Naive thymus-derived CD4-positive, alpha-beta T cell (primary cell): ENCODE measurements around the gene PHGDH. TPM values are rescaled to one million over a fixed set of nuclear protein-coding genes. Genes with fewer than 3 reads are reported as not detected.

Experiments used
- ATAC-seq: fragments of 150-1000 bp; cut with Tn5 transposase; 2 replicates; pipeline ENCODE4 v1.10.0; 2021; ENCODE audit warnings: mild to moderate bottlenecking, moderate library complexity
- CTCF ChIA-PET: fragments of 350-600 bp; sonication (Branson Sonifier 250); formaldehyde crosslinking; loops from one replicate; lab custom pipeline; 2021; ENCODE audit warnings: antibody characterized with exemption; lab: Charles Lee
- POLR2A ChIA-PET: fragments of 350-600 bp; sonication (Branson Sonifier 250); formaldehyde crosslinking; loops from one replicate; lab custom pipeline; 2021; ENCODE audit warnings: antibody characterized with exemption, inconsistent platforms; lab: Charles Lee
- DNase-seq, 9 donors: peaks; one replicate each; pipeline versions ENCODE4 v3.0.0 to v3.0.0-alpha.2; 2020 to 2022; ENCODE audit warnings: mixed read lengths in 1 of 9
- H3K27ac ChIP-seq: one replicate; pipeline ENCODE4 v1.7.0; 2013; ENCODE audit warnings: mild to moderate bottlenecking, low read depth, low read length, moderate library complexity
- H3K27me3 ChIP-seq, 2 donors: one replicate each; pipeline ENCODE4 v1.7.0; 2013; ENCODE audit warnings: low read length in 2 of 2, mild to moderate bottlenecking in 2 of 2, moderate library complexity in 2 of 2; ENCODE audit not compliant: control insufficient read depth in 2 of 2, insufficient read depth in 2 of 2
- H3K36me3 ChIP-seq, 3 experiments: 1 replicate in 2 of 3; 2 replicates in 1 of 3; pipeline ENCODE4 v1.7.0; 2013; ENCODE audit warnings: low read length in 3 of 3, mild to moderate bottlenecking in 3 of 3, moderate library complexity in 1 of 3; ENCODE audit not compliant: insufficient read depth in 3 of 3, control insufficient read depth in 2 of 3
- H3K4me1 ChIP-seq, 2 donors: one replicate each; pipeline ENCODE4 v1.7.0; 2013; ENCODE audit warnings: low read length in 2 of 2, mild to moderate bottlenecking in 2 of 2, moderate library complexity in 1 of 2; ENCODE audit not compliant: control insufficient read depth in 2 of 2, insufficient read depth in 2 of 2
- H3K4me3 ChIP-seq: 2 replicates; pipeline ENCODE4 v1.7.0; 2013; ENCODE audit warnings: mild to moderate bottlenecking, low read length
- H3K9me3 ChIP-seq, 3 experiments: 1 replicate in 2 of 3; 2 replicates in 1 of 3; pipeline ENCODE4 v1.7.0; 2013; ENCODE audit warnings: low read length in 3 of 3; ENCODE audit not compliant: control insufficient read depth in 2 of 3
- H3K27ac Mint-ChIP-seq, 9 donors: one replicate each; pipeline ENCODE4 v1.8.0; 2020 to 2022; ENCODE audit warnings: mixed read lengths in 9 of 9, mild to moderate bottlenecking in 8 of 9, moderate library complexity in 5 of 9, inconsistent platforms in 2 of 9
- H3K27me3 Mint-ChIP-seq, 5 donors: one replicate each; pipeline ENCODE4 v1.8.0; 2021 to 2022; ENCODE audit warnings: mixed read lengths in 5 of 5, mild to moderate bottlenecking in 1 of 5
- H3K36me3 Mint-ChIP-seq, 5 donors: one replicate each; pipeline ENCODE4 v1.8.0; 2020 to 2022; ENCODE audit warnings: mixed read lengths in 5 of 5, mild to moderate bottlenecking in 3 of 5, inconsistent platforms in 1 of 5
- H3K4me1 Mint-ChIP-seq, 7 donors: one replicate each; pipeline ENCODE4 v1.8.0; 2020 to 2022; ENCODE audit warnings: mixed read lengths in 7 of 7, mild to moderate bottlenecking in 3 of 7, inconsistent platforms in 1 of 7
- H3K4me3 Mint-ChIP-seq, 10 donors: one replicate each; pipeline ENCODE4 v1.8.0; 2020 to 2022; ENCODE audit warnings: mild to moderate bottlenecking in 10 of 10, mixed read lengths in 10 of 10, moderate library complexity in 6 of 10, inconsistent platforms in 2 of 10
- H3K9me3 Mint-ChIP-seq, 11 donors: one replicate each; pipeline ENCODE4 v1.8.0; 2020 to 2022; ENCODE audit warnings: mixed read lengths in 11 of 11, mild to moderate bottlenecking in 4 of 11, inconsistent platforms in 1 of 11, moderate library complexity in 1 of 11
- intact Hi-C, 2 donors: fragments of 100-400 bp; cut with micrococcal nuclease; formaldehyde crosslinking; loops; one replicate each; pipeline ENCODE4 v1.15.1; 2023
- polyA plus RNA-seq, 2 donors: library from polyadenylated mRNA; unstranded; fragments of 300-500 nt; fragmentation: Illumina TruSeq; gene quantifications; one replicate each; pipeline ENCODE4 v1.2.3, GENCODE V29; 2021
- total RNA-seq, 6 experiments: library from RNA in 5 of 6; stranded (reverse) in 5 of 6; gene quantifications; 1 replicate in 5 of 6; 2 replicates in 1 of 6; pipeline ENCODE4 v1.2.3 and lab custom pipeline; 2021 to 2026

PHGDH gene
- total and polyA plus RNA-seq, 7 experiments from 2014 or later = 6.9 to 79.5 (median 18.8) TPM

GRCh38 chr1:119731741-119732430, 20.2 kb downstream of the PHGDH start:
- Mint-ChIP-seq H3K36me3 (peaks cover 0 to 20% (median 11%) of the 10 kb centered on the region in 5 donors), H3K9me3 (peaks cover 0 to 1% (median 0%) of the 10 kb centered on the region in 11 donors), H3K4me3 (no peak overlapping the region), H3K4me1 (no peaks in the 10 kb centered on the region), H3K27ac (no peak overlapping the region), H3K27me3 (no peaks in the 10 kb centered on the region)
- ChIA-PET CTCF (no interaction called here), POLR2A (no interaction called here)
- ATAC-seq = no peak
- intact Hi-C loops = no loop called here
- DNase-seq = no peak
- no peak overlapping the region for H3K27ac ChIP-seq
- no peaks in the 10 kb centered on the region for H3K9me3 ChIP-seq
- no peak overlapping the region for H3K4me3 ChIP-seq
- H3K4me1 ChIP-seq = no peaks in the 10 kb centered on the region
- H3K27me3 ChIP-seq = no peaks in the 10 kb centered on the region
- peaks cover 0 to 17% (median 0%) of the 10 kb centered on the region in 3 experiments for H3K36me3 ChIP-seq

GRCh38 chr1:119732465-119733168, 20.9 kb downstream of the PHGDH start:
- POLR2A ChIA-PET = no interaction called here
- Histone ChIP-seq H3K9me3 (no peaks in the 10 kb centered on the region), H3K27ac (no peak overlapping the region), H3K36me3 (peaks cover 0 to 17% (median 0%) of the 10 kb centered on the region in 3 experiments), H3K4me1 (no peaks in the 10 kb centered on the region), H3K27me3 (no peaks in the 10 kb centered on the region), H3K4me3 (no peak overlapping the region)
- H3K36me3 Mint-ChIP-seq = peaks cover 0 to 18% (median 10%) of the 10 kb centered on the region in 5 donors
- H3K27ac Mint-ChIP-seq = peak overlapping the region in 1 of 9 donors; percentile 40
- H3K9me3 Mint-ChIP-seq = no peaks in the 10 kb centered on the region
- intact Hi-C loops = no loop called here
- DNase-seq = no peak
- no peaks in the 10 kb centered on the region for H3K27me3 Mint-ChIP-seq
- peaks cover 0 to 2% (median 0%) of the 10 kb centered on the region in 7 donors for H3K4me1 Mint-ChIP-seq
- CTCF ChIA-PET = no interaction called here
- no peak overlapping the region for H3K4me3 Mint-ChIP-seq
- ATAC-seq = no peak

- Histone ChIP-seq H3K27me3 (no peaks in the 10 kb centered on the region), H3K4me3 (no peak overlapping the region), H3K36me3 (peaks cover 0 to 17% (median 0%) of the 10 kb centered on the region in 3 experiments), H3K27ac (no peak overlapping the region), H3K4me1 (no peaks in the 10 kb centered on the region), H3K9me3 (no peaks in the 10 kb centered on the region)
- H3K27ac Mint-ChIP-seq = peak overlapping the region in 1 of 9 donors; percentile 60
- H3K27me3 Mint-ChIP-seq = no peaks in the 10 kb centered on the region
- H3K4me1 Mint-ChIP-seq = peaks cover 0 to 2% (median 0%) of the 10 kb centered on the region in 7 donors
- no peak for ATAC-seq
- H3K9me3 Mint-ChIP-seq = no peaks in the 10 kb centered on the region
- ChIA-PET POLR2A (interaction anchor here (0.5 kb wide), 1 partner anchor 65 kb away, joined by 3 read pairs; no protein-coding TSS in a partner anchor), CTCF (interaction anchor here (1.2 kb wide), 1 partner anchor 59 kb away, joined by 3 read pairs; no protein-coding TSS in a partner anchor)
- DNase-seq = no peak
- H3K36me3 Mint-ChIP-seq = peaks cover 0 to 20% (median 13%) of the 10 kb centered on the region in 5 donors
- intact Hi-C loops = no loop called here
- H3K4me3 Mint-ChIP-seq = no peak overlapping the region
Observed at GRCh38 chr1:119733754-119734153, 22.0 kb downstream of the PHGDH start.

GRCh38 chr1:119735217-119735616, 23.5 kb downstream of the PHGDH start:
- peaks cover 0 to 15% (median 10%) of the 10 kb centered on the region in 5 donors for H3K36me3 Mint-ChIP-seq
- no peak overlapping the region for H3K4me3 Mint-ChIP-seq
- DNase-seq (no peak), ATAC-seq (no peak)
- ChIA-PET CTCF (no interaction called here), POLR2A (no interaction called here)
- H3K27ac Mint-ChIP-seq = peak overlapping the region in 1 of 9 donors; percentile 11
- H3K27me3 Mint-ChIP-seq = no peaks in the 10 kb centered on the region
- intact Hi-C loops = no loop called here
- Histone ChIP-seq H3K27me3 (no peaks in the 10 kb centered on the region), H3K27ac (no peak overlapping the region), H3K4me1 (no peaks in the 10 kb centered on the region), H3K9me3 (no peaks in the 10 kb centered on the region), H3K36me3 (peaks cover 0 to 17% (median 0%) of the 10 kb centered on the region in 3 experiments), H3K4me3 (no peak overlapping the region)
- peaks cover 0 to 2% (median 0%) of the 10 kb centered on the region in 7 donors for H3K4me1 Mint-ChIP-seq
- no peaks in the 10 kb centered on the region for H3K9me3 Mint-ChIP-seq

- no peak overlapping the region for H3K4me3 Mint-ChIP-seq
- H3K36me3 Mint-ChIP-seq = peaks cover 0 to 15% (median 9%) of the 10 kb centered on the region in 5 donors
Observed at GRCh38 chr1:119736649-119737039, 24.9 kb downstream of the PHGDH start.

GRCh38 chr1:119737040-119737682, 25.4 kb downstream of the PHGDH start:
- no peak for DNase-seq
- intact Hi-C loops = no loop called here
- Histone ChIP-seq H3K27me3 (no peaks in the 10 kb centered on the region), H3K9me3 (no peaks in the 10 kb centered on the region), H3K36me3 (peaks cover 0 to 22% (median 0%) of the 10 kb centered on the region in 3 experiments), H3K4me1 (no peaks in the 10 kb centered on the region), H3K4me3 (no peak overlapping the region), H3K27ac (no peak overlapping the region)
- no peak for ATAC-seq
- Mint-ChIP-seq H3K9me3 (no peaks in the 10 kb centered on the region), H3K36me3 (peaks cover 0 to 15% (median 9%) of the 10 kb centered on the region in 5 donors), H3K4me3 (no peak overlapping the region), H3K4me1 (peaks cover 0 to 2% (median 0%) of the 10 kb centered on the region in 7 donors), H3K27me3 (no peaks in the 10 kb centered on the region), H3K27ac (peak overlapping the region in 1 of 9 donors; percentile 51)
- CTCF ChIA-PET = no interaction called here
- POLR2A ChIA-PET = no interaction called here

More at GRCh38 chr1:119736649-119737039, 24.9 kb downstream of the PHGDH start:
- Mint-ChIP-seq H3K27me3 (no peaks in the 10 kb centered on the region), H3K4me1 (peaks cover 0 to 2% (median 0%) of the 10 kb centered on the region in 7 donors), H3K27ac (peak overlapping the region in 2 of 9 donors; percentile 30 to 51), H3K9me3 (no peaks in the 10 kb centered on the region)
- peaks cover 0 to 17% (median 0%) of the 10 kb centered on the region in 3 experiments for H3K36me3 ChIP-seq
- no peaks in the 10 kb centered on the region for H3K27me3 ChIP-seq
- DNase-seq = no peak
- no peaks in the 10 kb centered on the region for H3K9me3 ChIP-seq
- ATAC-seq = no peak
- H3K4me1 ChIP-seq = no peaks in the 10 kb centered on the region
- ChIA-PET CTCF (no interaction called here), POLR2A (no interaction called here)
- H3K4me3 ChIP-seq = no peak overlapping the region
- intact Hi-C loops = no loop called here
- no peak overlapping the region for H3K27ac ChIP-seq
